ENCODE data around the gene MYH13. TPM values are rescaled to one million over a fixed set of nuclear protein-coding genes. Genes with fewer than 3 reads are reported as not detected.

MYH13 gene
- total RNA-seq, 1 donor from 2014 or later, result not detected

DNA sequence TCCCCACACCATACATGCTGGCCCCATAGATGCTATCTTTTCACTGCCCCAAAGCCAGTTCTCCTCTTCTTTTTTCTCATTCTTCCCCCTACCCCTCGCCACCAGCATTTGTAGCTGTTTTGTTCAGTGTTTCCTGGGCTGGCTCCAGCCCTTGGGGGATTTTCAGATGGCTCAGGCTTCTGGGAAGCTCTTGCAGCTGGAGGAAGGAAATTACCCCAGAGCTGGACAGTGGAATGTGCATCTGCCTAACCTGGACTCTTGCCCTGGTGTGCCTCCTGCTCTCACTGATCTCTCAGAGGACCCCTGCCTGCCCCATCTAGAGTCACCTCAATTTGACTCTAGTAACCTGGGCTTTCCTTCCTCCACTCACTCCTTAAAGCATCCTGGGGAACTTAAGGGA is 82.8 kb downstream of the MYH13 start:
- Mint-ChIP-seq H3K27me3 (peaks cover 27% of the 10 kb centered on the region), H3K9me3 (no peaks in the 10 kb centered on the region), H3K4me3 (no peak overlapping the region), H3K36me3 (no peaks in the 10 kb centered on the region), H3K4me1 (ENCODE audit: unreplicated experiment) (no peaks in the 10 kb centered on the region), H3K27ac (no peak overlapping the region)
- TF ChIP-seq CTCF (conservative IDR thresholded peaks at IDR 0.05), result no peak
- no peak for DNase-seq (ENCODE audit: extremely low spot score, unreplicated experiment)

DNA sequence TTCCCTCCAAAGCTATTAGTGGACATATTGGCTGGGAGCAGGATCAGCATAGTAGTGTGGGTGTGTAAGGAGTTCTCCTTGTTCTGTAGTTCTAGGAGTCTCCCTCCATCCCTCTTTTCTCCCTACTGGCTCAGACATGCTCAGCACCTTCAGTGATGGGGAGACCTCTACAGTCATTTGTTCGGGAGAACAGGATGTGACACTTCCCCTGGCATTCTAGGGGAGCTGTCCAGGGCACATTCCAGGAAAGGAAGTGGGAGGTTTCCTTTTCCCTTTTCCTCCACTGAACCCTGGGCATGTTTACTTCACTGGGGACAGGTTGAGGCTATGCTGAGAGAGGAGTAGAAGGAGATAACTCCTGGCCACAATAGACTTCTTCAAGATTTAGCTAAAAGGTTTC is 86.5 kb downstream of the MYH13 start:
- no peaks in the 10 kb centered on the region for H3K36me3 Mint-ChIP-seq
- H3K4me1 Mint-ChIP-seq (ENCODE audit: unreplicated experiment), result no peaks in the 10 kb centered on the region
- H3K9me3 Mint-ChIP-seq, result no peaks in the 10 kb centered on the region
- no peak overlapping the region for H3K4me3 Mint-ChIP-seq
- peaks cover 31% of the 10 kb centered on the region for H3K27me3 Mint-ChIP-seq
- H3K27ac Mint-ChIP-seq, result no peak overlapping the region
- DNase-seq (ENCODE audit: extremely low spot score, unreplicated experiment), result no peak
- TF ChIP-seq CTCF (conservative IDR thresholded peaks at IDR 0.05), result no peak

GRCh38 chr17:10285896-10286295 is 86.9 kb downstream of the MYH13 start:
- Mint-ChIP-seq H3K4me3 (no peak overlapping the region), H3K9me3 (no peaks in the 10 kb centered on the region), H3K27ac (no peak overlapping the region), H3K4me1 (ENCODE audit: unreplicated experiment) (no peaks in the 10 kb centered on the region), H3K27me3 (peaks cover 31% of the 10 kb centered on the region), H3K36me3 (no peaks in the 10 kb centered on the region)
- no peak for DNase-seq (ENCODE audit: extremely low spot score, unreplicated experiment)
- no peak for TF ChIP-seq CTCF (conservative IDR thresholded peaks at IDR 0.05)

DNA sequence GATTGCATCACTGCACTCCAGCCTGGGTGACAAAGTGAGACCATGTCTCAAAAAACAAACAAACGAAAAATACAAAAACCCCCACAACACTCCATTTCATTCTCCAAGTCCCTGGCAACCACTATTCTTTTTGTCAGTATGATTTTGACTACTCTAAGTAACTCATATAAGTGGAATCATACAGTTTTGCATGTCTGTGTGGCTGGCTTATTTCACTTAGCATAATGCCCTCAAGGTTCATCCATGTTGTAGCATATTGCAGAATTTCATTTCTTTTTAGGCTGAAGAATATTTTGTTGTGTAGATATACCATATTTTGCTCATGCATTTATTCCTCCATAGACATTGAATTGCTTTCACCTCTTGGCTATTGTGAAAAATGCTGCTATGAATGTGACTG is 92.7 kb downstream of the MYH13 start:
- no peak for TF ChIP-seq CTCF (conservative IDR thresholded peaks at IDR 0.05)
- no peak for DNase-seq (ENCODE audit: extremely low spot score, unreplicated experiment)
- no peak overlapping the region for H3K27ac Mint-ChIP-seq
- no peak overlapping the region for H3K4me3 Mint-ChIP-seq
- H3K27me3 Mint-ChIP-seq, result peaks cover 24% of the 10 kb centered on the region
- H3K9me3 Mint-ChIP-seq, result no peaks in the 10 kb centered on the region
- H3K36me3 Mint-ChIP-seq, result no peaks in the 10 kb centered on the region
- peaks cover 4% of the 10 kb centered on the region for H3K4me1 Mint-ChIP-seq (ENCODE audit: unreplicated experiment)

GRCh38 chr17:10278218-10278617 is 94.6 kb downstream of the MYH13 start:
- Mint-ChIP-seq H3K4me3 (no peak overlapping the region), H3K4me1 (ENCODE audit: unreplicated experiment) (peaks cover 4% of the 10 kb centered on the region)

More at GRCh38 chr17:10278218-10278617, 94.6 kb downstream of the MYH13 start:
- TF ChIP-seq CTCF (conservative IDR thresholded peaks at IDR 0.05), result no peak
- H3K9me3 Mint-ChIP-seq, result no peaks in the 10 kb centered on the region
- no peak for DNase-seq (ENCODE audit: extremely low spot score, unreplicated experiment)
- H3K27ac Mint-ChIP-seq, result no peak overlapping the region
- H3K36me3 Mint-ChIP-seq, result no peaks in the 10 kb centered on the region
- H3K27me3 Mint-ChIP-seq, result peaks cover 26% of the 10 kb centered on the region
